NCI-H1105 (cell line): ENCODE data around the gene TMEM178B.
"Not testable (repeated sequence)": the region's sequence is repeated elsewhere in the genome, so short reads cannot be mapped to it uniquely, and the experiment has no call there.

Experiments
- DNase-seq: peaks from one replicate; lab custom pipeline; 2025; lab: John Stamatoyannopoulos, UW

The TMEM178B gene

DNA sequence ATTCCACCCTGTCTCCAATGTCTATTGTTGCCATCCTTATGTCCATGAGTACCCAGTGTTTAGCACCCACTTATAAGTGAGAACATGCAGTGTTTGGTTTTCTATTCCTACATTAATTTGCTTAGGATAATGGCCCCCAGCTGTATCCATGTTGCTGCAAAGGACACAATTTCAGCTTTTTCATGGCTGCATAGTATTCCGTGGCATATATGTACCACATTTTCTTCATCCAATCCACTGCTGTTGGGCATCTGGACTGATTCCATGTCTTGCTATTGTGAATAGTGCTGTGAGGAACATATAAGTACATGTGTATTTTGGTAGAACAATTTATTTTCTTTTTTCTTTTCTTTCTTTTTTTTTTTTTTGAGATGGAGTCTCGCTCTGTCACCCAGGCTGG is 68.2 kb downstream of the TMEM178B start:
- no peak for DNase-seq

DNA sequence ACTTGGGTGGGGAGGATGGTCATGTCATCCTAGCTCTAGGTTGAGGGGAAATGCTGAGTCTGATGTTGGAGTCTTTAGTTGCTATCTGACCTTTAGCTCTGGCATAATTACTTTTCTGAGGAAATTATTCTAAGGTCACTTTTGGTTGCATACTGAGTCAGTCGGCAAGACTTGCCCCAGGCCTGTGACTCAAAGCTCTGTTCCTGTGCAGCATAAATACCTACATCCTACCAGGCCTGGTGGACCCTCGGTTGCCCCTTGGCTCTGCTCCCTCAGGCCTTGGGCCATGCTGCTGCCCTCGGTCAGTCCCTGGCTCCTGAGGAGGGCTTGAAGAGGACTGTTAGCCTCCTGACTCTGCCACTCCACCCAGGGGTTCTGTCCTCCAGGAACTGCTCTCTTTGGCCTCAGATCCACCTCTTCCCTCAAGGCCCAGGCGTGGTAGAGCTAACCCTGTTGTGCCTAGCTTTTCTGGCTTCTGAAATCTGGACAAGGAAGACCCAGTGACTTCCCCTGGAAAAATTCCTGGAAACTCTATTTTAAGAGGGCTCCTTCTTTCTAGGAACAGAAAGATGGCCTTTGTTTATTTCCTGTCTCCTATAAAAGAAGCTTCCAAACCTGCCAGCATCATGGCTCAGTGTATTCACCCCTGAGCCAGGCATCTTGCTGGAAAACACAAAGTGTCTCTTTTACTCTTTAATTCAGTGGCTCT is 71.2 kb downstream of the TMEM178B start:
- DNase-seq, result no peak

DNA sequence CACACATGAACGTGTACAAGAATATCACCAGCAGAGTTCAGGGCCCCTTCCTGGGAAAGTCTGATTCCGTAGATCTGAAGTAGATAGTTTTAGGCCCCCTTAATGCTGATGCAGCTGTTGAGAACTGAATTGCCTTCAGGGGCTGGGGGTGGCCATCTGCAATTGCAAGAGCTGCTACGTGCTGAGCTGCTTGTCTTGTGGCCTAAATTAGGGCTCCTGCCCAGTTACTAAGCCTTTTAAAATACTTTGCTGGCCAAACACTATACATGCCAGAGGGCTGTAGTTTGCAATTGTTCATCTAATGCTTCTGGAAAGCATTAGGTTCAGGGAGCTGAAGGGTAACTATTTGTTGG is 71.7 kb downstream of the TMEM178B start:
- DNase-seq, result no peak

DNA sequence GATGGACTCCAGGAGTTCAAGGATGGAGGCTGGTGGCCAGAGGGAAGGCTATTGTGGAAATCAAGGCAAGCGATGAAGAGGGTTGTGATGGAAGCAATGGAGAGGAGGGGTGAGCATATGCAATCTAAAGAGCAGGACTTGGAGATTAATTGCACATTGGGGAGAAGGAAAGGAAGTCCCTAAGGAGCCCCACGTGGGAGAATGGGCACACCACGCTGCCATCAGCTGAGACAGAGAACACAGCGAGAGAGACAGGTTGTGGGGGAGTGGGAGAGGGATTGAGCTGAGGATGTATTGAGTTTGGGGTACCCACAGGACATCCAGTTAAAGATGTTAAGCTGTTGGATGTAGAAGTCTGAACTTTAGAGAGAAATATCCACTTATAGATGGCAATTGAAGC is 73.6 kb downstream of the TMEM178B start:
- no peak for DNase-seq

DNA sequence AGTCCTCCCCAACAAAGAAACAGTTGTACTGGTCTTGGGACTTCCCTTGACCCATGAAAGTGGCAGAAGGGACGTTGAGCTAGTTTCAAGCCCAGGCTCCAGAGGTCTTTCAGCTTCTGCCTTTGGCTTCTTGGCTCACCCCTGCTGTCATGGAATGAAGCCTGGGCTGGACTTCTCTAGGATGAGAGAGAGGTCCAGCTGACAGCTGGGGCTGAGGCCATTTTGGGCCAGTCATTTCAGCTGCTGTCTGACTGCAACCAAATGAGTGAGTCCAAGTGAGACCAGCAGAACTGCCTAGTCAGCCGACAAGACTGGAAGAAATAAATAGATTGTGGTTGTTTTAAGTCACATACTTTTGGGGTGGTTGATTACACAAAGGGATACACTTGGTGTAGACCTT is 76.6 kb downstream of the TMEM178B start:
- no peak for DNase-seq

DNA sequence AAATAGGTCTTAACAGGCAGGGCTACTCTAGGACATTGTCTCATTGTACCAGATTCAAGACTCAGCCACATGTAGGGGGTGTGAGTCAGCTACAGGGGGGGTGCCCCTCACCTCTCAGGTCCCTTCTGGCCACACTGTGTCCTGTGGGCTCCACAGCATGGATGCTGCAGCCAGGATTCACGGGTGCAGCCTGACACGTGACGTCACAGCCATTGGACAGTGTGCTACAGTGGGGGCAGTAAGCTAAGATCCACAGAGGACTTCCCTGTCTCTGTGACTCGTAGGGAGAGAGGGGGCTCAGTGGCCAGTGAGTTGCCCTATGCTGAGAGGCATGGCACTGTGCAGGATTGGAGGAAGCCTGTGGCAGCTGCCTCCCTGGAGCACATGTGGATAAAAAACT is 77.9 kb downstream of the TMEM178B start:
- no peak for DNase-seq

DNA sequence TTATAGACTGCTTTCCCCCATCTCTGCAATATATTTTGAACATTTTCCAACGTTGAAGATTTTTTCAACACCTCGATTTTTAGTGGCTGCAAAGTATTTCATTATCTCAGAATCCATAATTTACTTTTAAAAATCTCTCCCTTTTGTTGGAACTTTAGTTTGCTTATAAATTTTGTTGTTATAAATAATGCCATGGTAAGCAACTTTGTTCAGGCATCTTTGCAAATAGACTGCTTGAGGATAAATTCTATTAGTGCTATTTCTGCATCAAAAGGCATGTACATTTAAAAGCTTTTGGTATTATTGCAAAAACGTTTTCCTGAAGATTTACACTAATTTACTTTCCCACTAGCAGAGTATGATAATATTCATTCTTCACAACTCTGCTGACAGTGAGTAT is 79.4 kb downstream of the TMEM178B start:
- no peak for DNase-seq

DNA sequence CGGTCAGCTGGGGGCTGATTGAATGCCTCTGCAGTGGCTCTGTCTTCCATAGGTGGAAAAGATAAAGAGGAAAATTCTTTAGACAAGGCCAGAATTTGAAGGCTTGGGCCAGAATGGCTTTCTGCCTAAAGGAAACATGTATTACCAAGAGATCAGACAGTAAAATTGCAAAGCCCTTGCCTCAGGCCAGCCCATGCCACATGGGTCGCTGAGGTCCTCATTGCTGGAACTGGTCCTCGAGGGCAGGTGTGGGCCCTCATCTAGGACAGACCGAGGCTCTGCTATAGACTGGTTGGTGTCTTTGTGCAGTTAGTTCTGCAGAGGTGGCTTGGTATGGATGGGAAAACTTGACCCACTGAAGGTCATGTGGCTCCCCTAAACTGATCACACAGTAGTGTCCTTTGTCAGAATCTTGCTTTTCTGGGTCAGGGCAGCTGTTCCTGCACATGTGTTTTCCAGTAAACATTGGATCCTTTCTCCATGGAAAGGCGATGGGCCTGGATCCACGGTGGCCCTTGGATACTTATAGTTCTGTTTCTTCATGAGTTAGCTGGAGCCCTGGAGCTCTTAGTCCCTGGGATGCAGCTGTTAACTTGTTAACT is 80.4 kb downstream of the TMEM178B start:
- no peak for DNase-seq

DNA sequence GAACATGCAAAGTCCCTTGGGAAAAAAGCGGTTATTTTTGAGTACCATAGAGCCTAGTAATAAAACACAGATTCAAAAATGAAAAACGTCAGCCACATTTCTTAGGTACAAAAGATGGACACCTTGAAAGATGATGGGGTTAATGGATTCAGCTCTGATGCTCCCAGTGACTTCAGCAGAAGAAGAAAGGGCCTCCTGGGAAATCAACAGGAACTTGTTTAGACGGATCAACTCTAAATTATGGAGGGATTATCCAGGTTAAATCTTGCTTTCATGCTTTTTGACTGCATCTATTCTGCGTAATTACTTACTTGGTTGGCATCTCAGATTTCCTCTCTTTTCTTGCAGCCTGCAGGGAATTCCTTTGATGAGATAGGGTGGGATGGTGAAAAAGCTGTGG is 82.5 kb downstream of the TMEM178B start:
- no peak for DNase-seq

DNA sequence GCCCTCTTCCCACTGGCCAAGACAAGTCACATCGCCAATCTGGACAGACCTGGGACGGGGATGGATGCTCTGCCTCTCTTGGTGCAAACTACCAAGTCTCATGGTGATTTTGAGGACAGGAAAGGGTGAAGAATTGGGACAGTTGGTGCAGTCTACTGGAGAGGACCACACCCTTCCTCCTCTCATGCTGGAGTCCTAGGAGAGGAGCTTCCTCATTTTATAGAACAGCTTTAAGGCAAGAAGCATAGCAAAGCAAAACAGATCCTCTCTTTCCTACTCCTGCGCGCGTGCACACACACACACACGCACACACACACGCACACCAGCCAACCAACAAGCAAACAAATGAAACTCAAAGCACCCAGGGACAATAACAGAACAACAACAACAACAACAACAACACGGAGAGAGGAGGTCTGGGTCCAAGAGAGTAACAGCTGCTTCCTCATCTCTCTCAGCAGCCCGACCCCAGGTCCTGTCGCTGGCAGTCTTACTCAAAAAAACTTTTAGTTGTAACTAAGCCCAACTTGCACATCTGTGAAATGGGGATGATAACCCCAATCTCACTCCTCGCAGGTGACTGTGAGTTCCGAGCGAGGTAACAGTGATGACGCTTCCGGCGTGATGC is 83.4 kb downstream of the TMEM178B start:
- DNase-seq, result no peak

DNA sequence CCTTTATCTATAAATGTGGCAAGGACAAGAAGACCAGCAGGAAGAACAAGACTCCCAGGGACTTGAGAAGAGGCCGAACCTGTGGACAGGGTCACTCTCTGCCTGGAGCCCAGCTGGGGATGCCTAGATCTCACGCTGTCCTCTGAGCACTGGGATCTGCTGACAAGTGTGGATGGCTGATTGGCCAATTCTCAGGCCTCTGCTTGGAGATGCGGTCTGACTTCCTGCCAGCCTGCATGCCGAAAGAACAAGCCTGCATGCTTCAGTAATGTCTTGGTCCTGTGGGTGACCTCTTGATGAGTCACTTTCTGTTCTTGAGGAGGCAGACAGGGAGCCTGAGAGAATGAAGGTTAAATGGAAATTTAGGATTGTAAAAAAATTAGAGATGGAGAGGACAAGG is 84.7 kb downstream of the TMEM178B start:
- no peak for DNase-seq

DNA sequence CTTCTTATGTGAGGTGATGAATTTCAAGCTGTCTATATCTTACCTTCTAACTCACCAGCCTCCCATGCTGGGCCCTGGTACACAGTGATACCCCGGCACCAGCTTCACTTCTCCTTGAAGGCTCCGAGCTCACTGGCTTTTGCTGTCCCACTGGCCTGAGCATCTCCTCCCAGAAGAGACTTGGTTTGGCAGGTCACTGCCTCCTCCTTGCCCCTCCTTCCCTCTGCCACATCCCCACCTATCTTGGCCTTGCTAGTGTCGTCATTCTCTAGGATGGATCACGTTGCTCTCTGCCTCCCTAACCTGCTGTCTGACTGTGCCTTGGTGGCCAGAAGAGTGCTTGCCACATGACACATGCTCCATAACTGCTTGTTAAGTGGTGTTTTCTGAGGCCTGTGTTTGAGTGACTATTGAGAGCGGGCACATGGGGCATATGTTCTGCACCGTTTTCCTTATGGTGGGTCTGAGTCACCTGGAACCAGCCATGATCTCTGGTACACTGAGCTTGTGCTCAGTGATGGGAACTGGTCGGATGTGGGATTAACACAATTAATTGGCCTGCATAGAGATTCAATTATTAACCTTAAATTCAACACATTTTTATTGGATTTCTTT is 86.5 kb downstream of the TMEM178B start:
- DNase-seq, result no peak

DNA sequence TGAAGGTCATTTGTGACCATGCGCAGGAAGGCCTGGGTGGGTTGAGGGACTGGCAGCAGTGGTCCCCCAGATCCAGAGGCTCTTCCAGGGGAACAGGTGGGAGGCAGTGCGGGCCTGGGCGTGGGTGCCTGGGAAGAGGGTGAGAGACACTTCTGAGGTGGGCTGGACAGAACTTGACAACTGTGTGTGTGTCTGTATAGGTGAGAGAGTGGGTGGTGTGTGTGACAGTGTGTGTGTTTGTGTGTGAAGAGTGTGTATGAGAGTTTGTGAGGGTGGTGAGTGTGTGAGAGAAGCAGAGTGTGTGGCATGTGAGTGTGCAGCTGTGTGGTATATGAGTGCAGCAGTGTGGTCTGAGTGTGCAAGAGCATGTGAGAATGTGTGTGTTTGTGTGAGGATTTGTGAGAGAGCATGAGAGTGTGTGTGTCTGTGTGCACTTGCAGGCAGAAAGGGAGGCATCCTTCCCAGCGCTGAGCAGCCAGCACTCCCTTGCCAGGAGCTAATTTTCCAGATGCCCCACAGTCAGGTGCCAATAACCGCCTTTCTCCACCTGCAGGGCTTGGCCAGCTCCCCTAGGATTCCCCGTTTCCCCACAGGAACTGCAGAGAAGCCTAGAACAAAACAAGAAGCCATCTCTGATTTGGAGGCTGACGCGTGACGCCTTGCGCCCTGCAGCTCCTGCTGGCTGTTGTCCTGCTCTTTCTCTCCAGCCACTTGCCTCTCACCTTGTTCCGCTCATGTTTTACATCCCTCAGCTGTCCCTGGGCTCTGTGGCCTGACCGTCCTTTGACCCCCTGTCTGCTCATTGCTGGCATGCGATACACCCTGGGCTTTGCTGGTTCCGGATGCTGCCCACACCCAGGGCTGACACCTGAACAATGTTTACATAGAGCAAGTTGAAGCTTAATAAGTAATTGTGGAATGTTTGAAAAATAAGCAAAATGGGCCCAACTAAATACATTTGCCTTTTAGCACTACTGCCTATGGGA is 88.0 kb downstream of the TMEM178B start:
- DNase-seq, result no peak

DNA sequence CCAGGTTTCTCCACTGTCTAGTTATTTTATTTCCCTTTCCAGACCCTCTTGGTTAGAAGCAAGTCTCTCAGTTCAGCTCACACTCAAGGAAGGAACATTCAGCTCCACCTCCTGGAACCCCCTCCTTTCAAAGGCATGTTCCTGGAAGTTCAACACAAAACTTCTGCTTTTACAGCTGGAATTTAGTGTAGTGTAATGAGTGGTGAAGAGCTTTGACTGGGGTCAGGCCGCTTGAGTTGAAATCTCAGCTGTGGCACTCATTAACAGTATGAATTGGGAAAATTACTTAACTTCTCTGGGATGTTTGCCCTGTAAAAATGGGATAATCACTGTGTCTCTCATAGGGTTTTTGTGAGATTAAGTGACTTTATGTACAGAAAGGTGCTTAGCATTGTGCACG is 91.7 kb downstream of the TMEM178B start:
- no peak for DNase-seq

DNA sequence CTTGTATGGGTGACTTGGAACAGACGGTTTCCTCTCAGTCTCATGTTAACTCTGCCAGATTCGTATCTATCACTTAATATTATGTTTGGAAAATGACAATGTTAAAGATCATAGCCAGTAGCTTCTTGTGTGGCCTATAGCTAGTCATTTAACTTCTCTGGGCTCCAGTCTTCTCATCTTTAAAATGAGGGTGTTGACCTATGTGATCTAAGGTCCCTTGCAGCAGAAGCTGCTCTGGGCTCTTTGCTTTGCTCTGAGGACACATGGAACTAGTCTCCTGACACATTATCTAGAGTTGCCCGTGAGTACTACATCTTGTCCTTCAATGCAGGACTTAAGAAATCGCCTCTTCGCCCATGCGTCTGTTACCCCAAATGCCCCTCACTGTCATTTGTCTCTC is 93.1 kb downstream of the TMEM178B start:
- DNase-seq, result no peak

DNA sequence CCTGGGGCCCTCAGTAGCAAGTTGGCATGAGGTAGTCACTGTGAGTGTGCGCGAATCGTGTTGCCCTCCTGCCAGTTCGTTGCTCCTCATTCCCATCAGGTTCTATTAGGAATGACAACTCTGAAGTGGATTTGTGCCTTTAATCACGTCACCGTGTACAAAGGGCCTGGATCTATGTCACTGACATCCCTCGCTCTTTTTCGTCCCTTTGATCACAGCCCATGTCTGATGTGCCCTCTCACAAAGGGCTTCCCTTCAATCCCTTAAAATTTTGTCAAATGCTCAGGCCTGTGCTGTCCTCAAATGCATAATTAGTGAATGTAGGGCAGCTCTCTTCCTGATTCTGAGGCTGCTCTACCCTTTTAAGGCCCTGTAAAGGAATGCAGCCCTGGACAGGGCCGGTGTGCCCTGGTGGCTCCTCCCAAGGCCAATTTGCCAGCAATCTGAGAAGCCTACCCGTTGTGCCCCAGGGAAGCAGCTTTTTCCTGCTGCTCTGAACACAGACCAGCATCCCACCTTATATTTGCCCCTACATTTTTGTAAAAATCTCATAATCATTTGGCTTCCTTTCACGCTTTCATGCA is 93.6 kb downstream of the TMEM178B start:
- DNase-seq, result no peak

DNA sequence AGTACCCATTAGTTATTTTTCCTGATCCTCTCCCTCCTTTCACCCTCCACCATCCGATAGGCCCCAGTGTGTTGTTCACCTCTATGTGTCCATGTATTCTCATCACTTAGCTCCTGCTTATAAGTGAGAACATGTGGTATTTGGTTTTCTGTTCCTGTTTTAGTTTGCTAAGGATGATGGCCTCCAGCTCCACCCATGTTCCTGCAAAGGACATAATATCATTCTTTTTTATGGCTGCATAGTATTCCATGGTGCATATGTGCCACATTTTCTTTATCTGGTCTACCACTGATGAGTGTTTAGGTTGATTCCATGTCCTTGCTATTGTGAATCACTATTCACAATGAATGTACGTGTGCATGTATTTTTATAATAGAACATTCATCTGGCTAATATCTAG is 95.3 kb downstream of the TMEM178B start:
- DNase-seq, result not testable (repeated sequence)

DNA sequence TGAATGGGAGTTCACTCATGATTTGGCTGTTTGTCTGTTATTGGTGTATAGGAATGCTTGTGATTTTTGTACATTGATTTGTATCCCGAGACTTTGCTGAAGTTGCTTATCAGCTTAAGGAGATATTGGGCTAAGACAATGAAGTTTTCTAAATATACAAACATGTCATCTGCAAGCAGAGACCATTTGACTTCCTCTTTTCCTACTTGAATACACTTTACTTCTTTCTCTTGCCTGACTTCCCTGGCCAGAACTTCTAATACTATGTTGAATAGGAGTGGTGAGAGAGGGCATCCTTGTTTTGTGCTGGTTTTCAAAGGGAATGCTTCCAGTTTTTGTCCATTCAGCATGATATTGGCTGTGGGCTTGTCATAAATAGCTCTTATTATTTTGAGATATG is 101.9 kb downstream of the TMEM178B start:
- not testable (repeated sequence) for DNase-seq

DNA sequence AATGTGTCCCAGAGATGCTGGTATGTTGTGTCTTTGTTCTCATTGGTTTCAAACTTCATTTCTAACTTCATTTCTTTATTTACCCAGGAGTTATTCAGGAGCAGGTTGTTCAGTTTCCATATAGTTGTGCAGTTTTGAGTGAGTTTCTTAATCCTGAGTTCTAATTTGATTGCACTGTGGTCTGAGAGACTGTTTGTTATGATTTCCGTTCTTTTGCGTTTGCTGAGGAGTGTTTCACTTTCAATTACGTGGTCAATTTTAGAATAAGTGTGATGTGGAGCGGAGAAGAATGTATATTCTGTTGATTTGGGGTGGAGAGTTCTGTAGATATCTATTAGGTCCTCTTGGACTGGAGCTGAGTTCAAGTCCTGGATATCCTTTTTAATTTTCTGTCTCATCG is 103.3 kb downstream of the TMEM178B start:
- not testable (repeated sequence) for DNase-seq

DNA sequence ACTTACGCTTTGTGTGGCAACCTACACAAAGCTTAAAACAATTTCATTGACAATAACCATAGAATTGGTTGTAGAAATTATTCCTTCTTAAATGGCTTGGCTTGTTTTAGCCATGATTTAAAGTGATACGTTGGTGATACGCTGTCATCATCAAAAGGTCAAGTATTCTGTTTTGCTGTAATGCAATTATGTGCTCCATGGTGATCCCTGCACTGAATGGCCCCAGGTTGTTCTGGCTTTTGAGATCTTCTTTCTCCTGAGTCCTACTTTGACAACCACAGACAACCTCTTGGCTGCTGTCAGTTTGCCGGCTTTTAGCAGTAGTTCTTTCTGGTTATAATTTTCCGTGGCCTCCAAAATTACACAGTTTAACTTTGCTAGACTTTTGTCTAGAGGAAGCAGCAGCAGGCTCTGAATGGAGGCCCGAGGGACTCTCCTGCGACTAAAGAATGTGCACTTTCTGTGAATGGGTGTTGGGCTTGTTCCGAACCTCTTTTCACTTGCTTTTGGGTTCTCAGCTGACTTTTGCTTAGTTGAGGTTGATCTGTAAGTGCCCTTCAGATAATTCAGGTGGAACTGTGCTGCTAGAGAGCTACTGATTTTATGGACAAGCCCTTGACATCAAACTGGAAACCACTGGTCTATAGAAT is 104.7 kb downstream of the TMEM178B start:
- no peak for DNase-seq

DNA sequence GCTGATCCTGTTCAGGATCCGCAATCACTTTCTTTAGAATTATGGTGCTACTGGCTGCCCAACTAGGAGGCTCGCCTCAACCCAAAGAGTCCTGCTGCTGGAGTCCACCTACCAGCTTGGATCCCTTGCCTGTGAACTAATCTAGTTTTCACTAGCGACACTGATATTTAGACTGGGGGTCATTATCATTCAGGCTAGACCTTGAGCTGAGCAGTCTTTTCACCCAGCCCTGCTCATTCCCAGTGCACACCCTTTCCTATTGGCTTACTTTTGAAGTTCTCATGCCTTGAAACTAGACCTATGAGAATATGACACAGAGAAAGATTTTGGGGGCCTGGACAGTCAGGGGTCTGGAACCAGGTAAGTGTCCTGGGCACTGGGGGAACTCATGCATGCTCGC is 107.9 kb downstream of the TMEM178B start:
- DNase-seq, result no peak
